ENCODE results near the gene CXCL17.

DNA sequence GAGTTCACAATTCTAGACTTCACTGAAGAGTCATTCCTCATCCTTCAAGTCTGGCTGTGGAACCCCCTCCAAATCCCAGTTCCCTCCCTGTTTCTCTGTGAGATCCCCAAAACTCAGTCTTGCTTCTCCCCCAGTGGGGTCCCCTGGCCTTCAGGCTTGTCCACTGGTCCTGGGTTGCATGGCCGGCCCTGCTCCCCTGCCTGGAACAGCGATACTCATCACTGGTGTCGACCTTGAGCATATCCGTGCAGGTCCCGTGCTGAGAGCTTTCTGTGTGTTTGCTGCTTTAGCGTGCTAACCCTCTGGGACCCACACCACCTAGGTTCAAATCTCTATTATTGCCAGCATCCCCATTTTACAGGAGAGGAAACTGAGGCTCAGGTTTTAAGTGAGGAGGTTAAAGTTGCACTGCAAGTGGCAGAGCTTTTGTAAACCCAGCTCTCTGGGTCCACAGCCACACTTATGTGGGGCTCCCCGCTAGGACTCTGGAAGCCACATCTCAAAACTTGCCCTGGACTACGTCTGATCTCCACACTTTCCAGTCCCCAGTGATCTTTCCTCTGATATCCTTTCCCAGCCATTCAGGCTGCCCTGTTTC, 31.1 kb downstream of the CXCL17 start:
- TF ChIP-seq, protein P1, sequence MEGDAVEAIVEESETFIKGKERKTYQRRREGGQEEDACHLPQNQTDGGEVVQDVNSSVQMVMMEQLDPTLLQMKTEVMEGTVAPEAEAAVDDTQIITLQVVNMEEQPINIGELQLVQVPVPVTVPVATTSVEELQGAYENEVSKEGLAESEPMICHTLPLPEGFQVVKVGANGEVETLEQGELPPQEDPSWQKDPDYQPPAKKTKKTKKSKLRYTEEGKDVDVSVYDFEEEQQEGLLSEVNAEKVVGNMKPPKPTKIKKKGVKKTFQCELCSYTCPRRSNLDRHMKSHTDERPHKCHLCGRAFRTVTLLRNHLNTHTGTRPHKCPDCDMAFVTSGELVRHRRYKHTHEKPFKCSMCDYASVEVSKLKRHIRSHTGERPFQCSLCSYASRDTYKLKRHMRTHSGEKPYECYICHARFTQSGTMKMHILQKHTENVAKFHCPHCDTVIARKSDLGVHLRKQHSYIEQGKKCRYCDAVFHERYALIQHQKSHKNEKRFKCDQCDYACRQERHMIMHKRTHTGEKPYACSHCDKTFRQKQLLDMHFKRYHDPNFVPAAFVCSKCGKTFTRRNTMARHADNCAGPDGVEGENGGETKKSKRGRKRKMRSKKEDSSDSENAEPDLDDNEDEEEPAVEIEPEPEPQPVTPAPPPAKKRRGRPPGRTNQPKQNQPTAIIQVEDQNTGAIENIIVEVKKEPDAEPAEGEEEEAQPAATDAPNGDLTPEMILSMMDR (conservative IDR thresholded peaks at IDR 0.05; ENCODE audit: low read depth in 2 of 2), result no peak
- TF ChIP-seq POLR2AphosphoS5 (IDR thresholded peaks at IDR 0.05; ENCODE audit: low read depth) (no peak), EZH2 (IDR thresholded peaks at IDR 0.05; ENCODE audit: low read depth, unreplicated experiment) (no peak), EZH2phosphoT487 (IDR thresholded peaks at IDR 0.05; ENCODE audit: unreplicated experiment) (no peak), JUNB (IDR thresholded peaks at IDR 0.05; ENCODE audit: unreplicated experiment) (no peak), STAT1 (IDR thresholded peaks at IDR 0.05; ENCODE audit: unreplicated experiment) (no peak), NANOG (IDR thresholded peaks at IDR 0.05; ENCODE audit: borderline replicate concordance) (no peak)
- TF ChIP-seq, protein P2, sequence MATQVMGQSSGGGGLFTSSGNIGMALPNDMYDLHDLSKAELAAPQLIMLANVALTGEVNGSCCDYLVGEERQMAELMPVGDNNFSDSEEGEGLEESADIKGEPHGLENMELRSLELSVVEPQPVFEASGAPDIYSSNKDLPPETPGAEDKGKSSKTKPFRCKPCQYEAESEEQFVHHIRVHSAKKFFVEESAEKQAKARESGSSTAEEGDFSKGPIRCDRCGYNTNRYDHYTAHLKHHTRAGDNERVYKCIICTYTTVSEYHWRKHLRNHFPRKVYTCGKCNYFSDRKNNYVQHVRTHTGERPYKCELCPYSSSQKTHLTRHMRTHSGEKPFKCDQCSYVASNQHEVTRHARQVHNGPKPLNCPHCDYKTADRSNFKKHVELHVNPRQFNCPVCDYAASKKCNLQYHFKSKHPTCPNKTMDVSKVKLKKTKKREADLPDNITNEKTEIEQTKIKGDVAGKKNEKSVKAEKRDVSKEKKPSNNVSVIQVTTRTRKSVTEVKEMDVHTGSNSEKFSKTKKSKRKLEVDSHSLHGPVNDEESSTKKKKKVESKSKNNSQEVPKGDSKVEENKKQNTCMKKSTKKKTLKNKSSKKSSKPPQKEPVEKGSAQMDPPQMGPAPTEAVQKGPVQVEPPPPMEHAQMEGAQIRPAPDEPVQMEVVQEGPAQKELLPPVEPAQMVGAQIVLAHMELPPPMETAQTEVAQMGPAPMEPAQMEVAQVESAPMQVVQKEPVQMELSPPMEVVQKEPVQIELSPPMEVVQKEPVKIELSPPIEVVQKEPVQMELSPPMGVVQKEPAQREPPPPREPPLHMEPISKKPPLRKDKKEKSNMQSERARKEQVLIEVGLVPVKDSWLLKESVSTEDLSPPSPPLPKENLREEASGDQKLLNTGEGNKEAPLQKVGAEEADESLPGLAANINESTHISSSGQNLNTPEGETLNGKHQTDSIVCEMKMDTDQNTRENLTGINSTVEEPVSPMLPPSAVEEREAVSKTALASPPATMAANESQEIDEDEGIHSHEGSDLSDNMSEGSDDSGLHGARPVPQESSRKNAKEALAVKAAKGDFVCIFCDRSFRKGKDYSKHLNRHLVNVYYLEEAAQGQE (IDR thresholded peaks at IDR 0.05; ENCODE audit: unreplicated experiment), result no peak
- TF ChIP-seq, protein P3, sequence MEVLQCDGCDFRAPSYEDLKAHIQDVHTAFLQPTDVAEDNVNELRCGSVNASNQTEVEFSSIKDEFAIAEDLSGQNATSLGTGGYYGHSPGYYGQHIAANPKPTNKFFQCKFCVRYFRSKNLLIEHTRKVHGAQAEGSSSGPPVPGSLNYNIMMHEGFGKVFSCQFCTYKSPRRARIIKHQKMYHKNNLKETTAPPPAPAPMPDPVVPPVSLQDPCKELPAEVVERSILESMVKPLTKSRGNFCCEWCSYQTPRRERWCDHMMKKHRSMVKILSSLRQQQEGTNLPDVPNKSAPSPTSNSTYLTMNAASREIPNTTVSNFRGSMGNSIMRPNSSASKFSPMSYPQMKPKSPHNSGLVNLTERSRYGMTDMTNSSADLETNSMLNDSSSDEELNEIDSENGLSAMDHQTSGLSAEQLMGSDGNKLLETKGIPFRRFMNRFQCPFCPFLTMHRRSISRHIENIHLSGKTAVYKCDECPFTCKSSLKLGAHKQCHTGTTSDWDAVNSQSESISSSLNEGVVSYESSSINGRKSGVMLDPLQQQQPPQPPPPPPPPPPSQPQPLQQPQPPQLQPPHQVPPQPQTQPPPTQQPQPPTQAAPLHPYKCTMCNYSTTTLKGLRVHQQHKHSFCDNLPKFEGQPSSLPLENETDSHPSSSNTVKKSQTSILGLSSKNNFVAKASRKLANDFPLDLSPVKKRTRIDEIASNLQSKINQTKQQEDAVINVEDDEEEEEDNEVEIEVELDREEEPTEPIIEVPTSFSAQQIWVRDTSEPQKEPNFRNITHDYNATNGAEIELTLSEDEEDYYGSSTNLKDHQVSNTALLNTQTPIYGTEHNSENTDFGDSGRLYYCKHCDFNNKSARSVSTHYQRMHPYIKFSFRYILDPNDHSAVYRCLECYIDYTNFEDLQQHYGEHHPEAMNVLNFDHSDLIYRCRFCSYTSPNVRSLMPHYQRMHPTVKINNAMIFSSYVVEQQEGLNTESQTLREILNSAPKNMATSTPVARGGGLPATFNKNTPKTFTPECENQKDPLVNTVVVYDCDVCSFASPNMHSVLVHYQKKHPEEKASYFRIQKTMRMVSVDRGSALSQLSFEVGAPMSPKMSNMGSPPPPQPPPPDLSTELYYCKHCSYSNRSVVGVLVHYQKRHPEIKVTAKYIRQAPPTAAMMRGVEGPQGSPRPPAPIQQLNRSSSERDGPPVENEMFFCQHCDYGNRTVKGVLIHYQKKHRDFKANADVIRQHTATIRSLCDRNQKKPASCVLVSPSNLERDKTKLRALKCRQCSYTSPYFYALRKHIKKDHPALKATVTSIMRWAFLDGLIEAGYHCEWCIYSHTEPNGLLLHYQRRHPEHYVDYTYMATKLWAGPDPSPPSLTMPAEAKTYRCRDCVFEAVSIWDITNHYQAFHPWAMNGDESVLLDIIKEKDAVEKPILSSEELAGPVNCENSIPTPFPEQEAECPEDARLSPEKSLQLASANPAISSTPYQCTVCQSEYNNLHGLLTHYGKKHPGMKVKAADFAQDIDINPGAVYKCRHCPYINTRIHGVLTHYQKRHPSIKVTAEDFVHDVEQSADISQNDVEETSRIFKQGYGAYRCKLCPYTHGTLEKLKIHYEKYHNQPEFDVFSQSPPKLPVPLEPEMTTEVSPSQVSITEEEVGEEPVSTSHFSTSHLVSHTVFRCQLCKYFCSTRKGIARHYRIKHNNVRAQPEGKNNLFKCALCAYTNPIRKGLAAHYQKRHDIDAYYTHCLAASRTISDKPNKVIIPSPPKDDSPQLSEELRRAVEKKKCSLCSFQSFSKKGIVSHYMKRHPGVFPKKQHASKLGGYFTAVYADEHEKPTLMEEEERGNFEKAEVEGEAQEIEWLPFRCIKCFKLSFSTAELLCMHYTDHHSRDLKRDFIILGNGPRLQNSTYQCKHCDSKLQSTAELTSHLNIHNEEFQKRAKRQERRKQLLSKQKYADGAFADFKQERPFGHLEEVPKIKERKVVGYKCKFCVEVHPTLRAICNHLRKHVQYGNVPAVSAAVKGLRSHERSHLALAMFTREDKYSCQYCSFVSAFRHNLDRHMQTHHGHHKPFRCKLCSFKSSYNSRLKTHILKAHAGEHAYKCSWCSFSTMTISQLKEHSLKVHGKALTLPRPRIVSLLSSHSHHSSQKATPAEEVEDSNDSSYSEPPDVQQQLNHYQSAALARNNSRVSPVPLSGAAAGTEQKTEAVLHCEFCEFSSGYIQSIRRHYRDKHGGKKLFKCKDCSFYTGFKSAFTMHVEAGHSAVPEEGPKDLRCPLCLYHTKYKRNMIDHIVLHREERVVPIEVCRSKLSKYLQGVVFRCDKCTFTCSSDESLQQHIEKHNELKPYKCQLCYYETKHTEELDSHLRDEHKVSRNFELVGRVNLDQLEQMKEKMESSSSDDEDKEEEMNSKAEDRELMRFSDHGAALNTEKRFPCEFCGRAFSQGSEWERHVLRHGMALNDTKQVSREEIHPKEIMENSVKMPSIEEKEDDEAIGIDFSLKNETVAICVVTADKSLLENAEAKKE (CRISPR knock-in tag; IDR thresholded peaks at IDR 0.05), result no peak
- TF ChIP-seq, protein P4, sequence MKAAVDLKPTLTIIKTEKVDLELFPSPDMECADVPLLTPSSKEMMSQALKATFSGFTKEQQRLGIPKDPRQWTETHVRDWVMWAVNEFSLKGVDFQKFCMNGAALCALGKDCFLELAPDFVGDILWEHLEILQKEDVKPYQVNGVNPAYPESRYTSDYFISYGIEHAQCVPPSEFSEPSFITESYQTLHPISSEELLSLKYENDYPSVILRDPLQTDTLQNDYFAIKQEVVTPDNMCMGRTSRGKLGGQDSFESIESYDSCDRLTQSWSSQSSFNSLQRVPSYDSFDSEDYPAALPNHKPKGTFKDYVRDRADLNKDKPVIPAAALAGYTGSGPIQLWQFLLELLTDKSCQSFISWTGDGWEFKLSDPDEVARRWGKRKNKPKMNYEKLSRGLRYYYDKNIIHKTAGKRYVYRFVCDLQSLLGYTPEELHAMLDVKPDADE (IDR thresholded peaks at IDR 0.05), result no peak

All from GM23338 (cell line).